ENCODE results near the gene DLGAP1. TPM values are rescaled to one million over a fixed set of nuclear protein-coding genes. Genes with fewer than 3 reads are reported as not detected.

The DLGAP1 gene
- total RNA-seq, 6 experiments from 2014 or later = 0.09 to 0.31 (median 0.18) TPM; not detected in 2

- Histone ChIP-seq H3K27me3 (no peaks in the 10 kb centered on the region), H3K4me1 (no peaks in the 10 kb centered on the region), H3K27ac (no peak overlapping the region), H3K36me3 (no peaks in the 10 kb centered on the region), H3K4me3 (no peak overlapping the region), H3K9me3 (no peaks in the 10 kb centered on the region)
- intact Hi-C loops (cut with DNase I) = no loop called here
- TF ChIP-seq POLR2A (IDR thresholded peaks at IDR 0.05) (no peak), CTCF (IDR thresholded peaks at IDR 0.05) (no peak)
- 42% methylated on average over 5 of the region's 9 CpGs for WGBS (ENCODE audit: insufficient coverage, low coverage, low lambda C conversion rate, missing lambda C conversion rate)
- DNase-seq (no peak), ATAC-seq (no peak)
These were observed 660.4 kb downstream of the DLGAP1 start for GRCh38 chr18:3794537-3795348.

GRCh38 chr18:3793545-3793944, 661.6 kb downstream of the DLGAP1 start:
- no peaks in the 10 kb centered on the region for H3K27me3 ChIP-seq
- WGBS (ENCODE audit: insufficient coverage, low coverage, low lambda C conversion rate, missing lambda C conversion rate) = 60% methylated on average over 6 of the region's 6 CpGs
- no peaks in the 10 kb centered on the region for H3K9me3 ChIP-seq
- H3K4me1 ChIP-seq = no peaks in the 10 kb centered on the region
- no peak overlapping the region for H3K4me3 ChIP-seq
- H3K27ac ChIP-seq = no peak overlapping the region
- H3K36me3 ChIP-seq = no peaks in the 10 kb centered on the region
- ATAC-seq (no peak), DNase-seq (no peak)
- intact Hi-C loops (cut with DNase I) = no loop called here
- no peak for TF ChIP-seq POLR2A (IDR thresholded peaks at IDR 0.05)
- no peak for TF ChIP-seq CTCF (IDR thresholded peaks at IDR 0.05)

- no peaks in the 10 kb centered on the region for H3K9me3 ChIP-seq
- intact Hi-C loops (cut with DNase I) = no loop called here
- DNase-seq (no peak), ATAC-seq (peak in 1 of 4 donors; percentile 24)
- TF ChIP-seq CTCF (IDR thresholded peaks at IDR 0.05) (no peak), POLR2A (IDR thresholded peaks at IDR 0.05) (no peak)
- H3K4me1 ChIP-seq = no peaks in the 10 kb centered on the region
- H3K27ac ChIP-seq = no peak overlapping the region
- H3K27me3 ChIP-seq = no peaks in the 10 kb centered on the region
- no peaks in the 10 kb centered on the region for H3K36me3 ChIP-seq
- H3K4me3 ChIP-seq = no peak overlapping the region
- 83% methylated on average over 2 of the region's 5 CpGs for WGBS (ENCODE audit: insufficient coverage, low coverage, low lambda C conversion rate, missing lambda C conversion rate)
These were observed 662.0 kb downstream of the DLGAP1 start for GRCh38 chr18:3793111-3793510.

- DNase-seq = no peak
- H3K27ac ChIP-seq = no peak overlapping the region
- WGBS (ENCODE audit: insufficient coverage, low coverage, low lambda C conversion rate, missing lambda C conversion rate) = 94% methylated on average over 7 of the region's 9 CpGs
- H3K36me3 ChIP-seq = no peaks in the 10 kb centered on the region
- TF ChIP-seq POLR2A (IDR thresholded peaks at IDR 0.05) (no peak), CTCF (IDR thresholded peaks at IDR 0.05) (no peak)
- H3K9me3 ChIP-seq = no peaks in the 10 kb centered on the region
- H3K4me1 ChIP-seq = no peaks in the 10 kb centered on the region
- ATAC-seq = peak in 2 of 4 donors; percentile 7 to 11
- no peak overlapping the region for H3K4me3 ChIP-seq
- intact Hi-C loops (cut with DNase I) = no loop called here
- no peaks in the 10 kb centered on the region for H3K27me3 ChIP-seq
These were observed 662.4 kb downstream of the DLGAP1 start for GRCh38 chr18:3792711-3793110.

Measured in right lobe of liver (tissue), 6 donors.